A549 (cell line): ENCODE measurements around the gene DCAKD. TPM values are rescaled to one million over a fixed set of nuclear protein-coding genes. Genes with fewer than 3 reads are reported as not detected.
A peak's percentile ranks its signal among the peaks of the same experiment; 100 is the strongest.

Source experiments
- ATAC-seq, 2 experiments: fragments of 200-7000 bp in 1 of 2; fragments of >200 bp in 1 of 2; cut with Nextera tagmentation in 1 of 2; cut with Tn5 transposase in 1 of 2; 3 replicates each; pipeline versions ENCODE4 v1.8.0 to v1.9.1; 2018 to 2020; ENCODE audit warnings: mild to moderate bottlenecking in 1 of 2, moderate library complexity in 1 of 2
- CTCF ChIA-PET: fragments of 300-600 bp; sonication (Branson Sonifier 250); formaldehyde crosslinking; extraction: SDS; loops from one replicate; lab custom pipeline; 2021; ENCODE audit warnings: antibody characterized with exemption, inconsistent platforms; lab: Yijun Ruan, JAX
- POLR2A ChIA-PET: fragments of 350-600 bp; formaldehyde crosslinking; extraction: SDS; loops from one replicate; lab custom pipeline; 2021; ENCODE audit warnings: antibody characterized with exemption, inconsistent platforms; lab: Yijun Ruan, JAX
- DNase-seq, 2 experiments: peaks; one replicate each; pipeline versions ENCODE4 v3.0.0 to v3.0.0-alpha.2; 2011 to 2016; ENCODE audit warnings: low read depth in 1 of 2, low spot score in 1 of 2
- FAIRE-seq: peaks from 2 replicates; lab custom pipeline; 2011; peaks lifted over from hg19 to GRCh38; lab: Jason Lieb, UNC
- H3K27ac ChIP-seq, 2 experiments: fragments of >200 bp; sonication (Bioruptor Twin); formaldehyde crosslinking; 3 replicates each; pipeline ENCODE4 v1.5.1; 2016 to 2017
- H3K4me1 ChIP-seq: fragments of >200 bp; sonication (Bioruptor Twin); formaldehyde crosslinking; 3 replicates; pipeline ENCODE4 v1.6.1; 2016
- H3K4me2 ChIP-seq: fragments of >200 bp; sonication (Bioruptor Twin); formaldehyde crosslinking; 3 replicates; pipeline ENCODE4 v1.6.1; 2016
- H3K4me3 ChIP-seq: fragments of >200 bp; sonication (Bioruptor Twin); formaldehyde crosslinking; 3 replicates; pipeline ENCODE4 v1.5.1; 2016
- H3K9me3 ChIP-seq: fragments of >200 bp; sonication (Bioruptor Twin); formaldehyde crosslinking; 3 replicates; pipeline ENCODE4 v1.6.1; 2016
- CBX8 ChIP-seq: fragments of 200-600 bp; sonication (generic); IDR thresholded peaks from 2 replicates; pipeline ENCODE4 v1.6.1; 2016
- CEBPB ChIP-seq, 2 experiments: fragments of >200 bp in 1 of 2; sonication (Bioruptor Twin) in 1 of 2; formaldehyde crosslinking in 1 of 2; IDR thresholded peaks; 2 replicates each; pipeline ENCODE4 v1.6.1; 2012 to 2016
- CHD2 ChIP-seq: fragments of 150-350 bp; IDR thresholded peaks from 2 replicates; pipeline ENCODE4 v1.6.1; 2014; ENCODE audit warnings: low read length; ENCODE audit not compliant: partially characterized antibody
- CHD4 ChIP-seq: fragments of 200-600 bp; sonication (generic); IDR thresholded peaks from 2 replicates; pipeline ENCODE4 v1.6.1; 2016; ENCODE audit warnings: antibody characterized with exemption, mild to moderate bottlenecking, borderline replicate concordance
- CTCF ChIP-seq: fragments of >200 bp; sonication (Bioruptor Twin); formaldehyde crosslinking; IDR thresholded peaks from 3 replicates; pipeline ENCODE4 v1.5.1; 2016
- EP300 ChIP-seq, 2 experiments: fragments of >200 bp; sonication (Bioruptor Twin); formaldehyde crosslinking; IDR thresholded peaks; 2 replicates in 1 of 2; 3 replicates in 1 of 2; pipeline ENCODE4 v1.6.1; 2016 to 2017
- ESRRA ChIP-seq: fragments of 150-350 bp; IDR thresholded peaks from 2 replicates; pipeline ENCODE4 v1.6.1; 2014; ENCODE audit warnings: mild to moderate bottlenecking, low read length, borderline replicate concordance
- GATA3 ChIP-seq: IDR thresholded peaks from 2 replicates; pipeline ENCODE4 v1.6.1; 2012; ENCODE audit warnings: borderline replicate concordance
- HDAC2 ChIP-seq: fragments of 200-600 bp; sonication (generic); IDR thresholded peaks from 2 replicates; pipeline ENCODE4 v1.6.1; 2016
- HOXB5 ChIP-seq: fragments of 250-450 bp; sonication (Bioruptor Pico); IDR thresholded peaks from 2 replicates; pipeline ENCODE4 v1.5.0; 2020; ENCODE audit warnings: mild to moderate bottlenecking, moderate library complexity
- JUNB ChIP-seq: fragments of >200 bp; sonication (Bioruptor Twin); formaldehyde crosslinking; IDR thresholded peaks from 2 replicates; pipeline ENCODE4 v1.6.1; 2016
- KDM1A ChIP-seq: fragments of 200-600 bp; sonication (generic); IDR thresholded peaks from 2 replicates; pipeline ENCODE4 v1.6.1; 2016; ENCODE audit warnings: low read depth, mild to moderate bottlenecking
- MAFK ChIP-seq: fragments of 450-650 bp; IDR thresholded peaks from 2 replicates; pipeline ENCODE4 v1.6.1; 2014; ENCODE audit not compliant: partially characterized antibody
- NFE2L2 ChIP-seq: fragments of 150-350 bp; conservative IDR thresholded peaks from 2 replicates; pipeline ENCODE4 v1.6.1; 2014; ENCODE audit warnings: low read length
- NR3C1 ChIP-seq: fragments of >200 bp; sonication (Bioruptor Twin); formaldehyde crosslinking; IDR thresholded peaks from 3 replicates; pipeline ENCODE4 v1.6.1; 2017
- PBX3 ChIP-seq: IDR thresholded peaks from 2 replicates; pipeline ENCODE4 v1.6.1; 2012
- PHF8 ChIP-seq: fragments of 200-600 bp; sonication (generic); IDR thresholded peaks from 2 replicates; pipeline ENCODE4 v1.6.1; 2016; ENCODE audit warnings: low read depth, mild to moderate bottlenecking, antibody characterized with exemption, moderate library complexity, borderline replicate concordance
- POLR2A ChIP-seq: IDR thresholded peaks from 2 replicates; pipeline ENCODE4 v1.6.1; 2012; ENCODE audit warnings: mild to moderate bottlenecking, low read length
- RAD21 ChIP-seq, 2 experiments: fragments of >200 bp in 1 of 2; sonication (Bioruptor Twin) in 1 of 2; formaldehyde crosslinking in 1 of 2; IDR thresholded peaks in 1 of 2; conservative IDR thresholded peaks in 1 of 2; 2 replicates in 1 of 2; 3 replicates in 1 of 2; pipeline ENCODE4 v1.6.1; 2012 to 2018; ENCODE audit warnings: inconsistent platforms in 1 of 2
- RARB ChIP-seq: fragments of 250-450 bp; sonication (Bioruptor Pico); IDR thresholded peaks from 2 replicates; pipeline ENCODE4 v1.8.0; 2021; ENCODE audit warnings: mild to moderate bottlenecking, moderate library complexity
- USF2 ChIP-seq: fragments of 450-650 bp; IDR thresholded peaks from 2 replicates; pipeline ENCODE4 v1.6.1; 2014; ENCODE audit warnings: antibody characterized with exemption
- WGBS: methylation state at CpG from one replicate; pipeline ENCODE4 v1.1.6; 2017; ENCODE audit errors: missing lambda C conversion rate; 5-methylcytosine and 5-hydroxymethylcytosine counted together
- polyA plus RNA-seq, 4 experiments: library from polyadenylated mRNA; depleted of rRNA in 3 of 4; stranded (reverse); fragments of >200 nt; fragmentation: RNase III in 1 of 4; extraction: RNeasy Plus Mini Kit Qiagen cat#74134 plus additional on column Dnase treatment in 1 of 4; gene quantifications; 2 replicates in 3 of 4; 3 replicates in 1 of 4; pipeline ENCODE4 v1.2.3, GENCODE V29; 2011 to 2017

The DCAKD gene
- polyA plus RNA-seq, 2 of the 4 experiments (the other 2 are of a cell fraction) = 18.7 to 21.4 TPM

GRCh38 chr17:45001310-45001709 is 50.1 kb downstream of the DCAKD start:
- WGBS = 45% methylated on average over 3 of the region's 3 CpGs
- Histone ChIP-seq H3K4me2 (no peak overlapping the region), H3K27ac (no peak overlapping the region), H3K9me3 (peaks cover 23% of the 10 kb centered on the region; the same call in 2 of the 3 replicates), H3K4me3 (no peak overlapping the region), H3K4me1 (no peaks in the 10 kb centered on the region)
- ChIA-PET POLR2A (no interaction called here), CTCF (interaction anchor here (1.4 to 66.5 kb wide), 4 partner anchors 21 to 222 kb away, joined by 3 to 1853 read pairs (median 8); partner anchors contain the start of gene GFAP)
- DNase-seq (no peak), ATAC-seq (no peak), FAIRE-seq (no peak)
- no peak for TF ChIP-seq PHF8
- no peak for TF ChIP-seq HOXB5 (CRISPR knock-in tag)
- peak; percentile 62 for TF ChIP-seq MAFK

GRCh38 chr17:44999433-44999832 is 52.0 kb downstream of the DCAKD start:
- H3K9me3 ChIP-seq = peaks cover 23% of the 10 kb centered on the region; the same call in 2 of the 3 replicates
- H3K4me1 ChIP-seq = no peaks in the 10 kb centered on the region
- no peak overlapping the region for H3K4me3 ChIP-seq
- CTCF ChIA-PET = interaction anchor here (1.2 to 66.5 kb wide), 8 partner anchors 9 to 134 kb away, joined by 3 to 1853 read pairs (median 6); partner anchors contain the start of gene GFAP
- DNase-seq (no peak), FAIRE-seq (peak; percentile 51), ATAC-seq (no peak)
- 29% methylated on average over 3 of the region's 3 CpGs for WGBS
- H3K4me2 ChIP-seq = no peak overlapping the region
- H3K27ac ChIP-seq = no peak overlapping the region
- POLR2A ChIA-PET = interaction anchor here (1.0 kb wide), 1 partner anchor 31 kb away, joined by 3 read pairs; the partner anchor contains the start of gene C1QL1
- TF ChIP-seq KDM1A = no peak
- TF ChIP-seq CBX8 = no peak
- TF ChIP-seq CTCF = no peak
- TF ChIP-seq GATA3 = no peak
- TF ChIP-seq RARB = no peak
- TF ChIP-seq CHD2 = no peak
- no peak for TF ChIP-seq NFE2L2

- POLR2A ChIA-PET = interaction anchor here (1.0 kb wide), 1 partner anchor 30 kb away, joined by 3 read pairs; the partner anchor contains the start of gene C1QL1
Measured at GRCh38 chr17:44998646-44999045, 52.8 kb downstream of the DCAKD start.

More at GRCh38 chr17:44998646-44999045, 52.8 kb downstream of the DCAKD start:
- peaks cover 23% of the 10 kb centered on the region; the same call in 2 of the 3 replicates for H3K9me3 ChIP-seq
- TF ChIP-seq CHD4 (no peak), JUNB (no peak), RARB (no peak), RAD21 (conservative IDR thresholded peaks at IDR 0.05 in 1 of 2, IDR thresholded peaks at IDR 0.05 in 1 of 2) (no peak), USF2 (no peak), NR3C1 (no peak), EP300 (IDR thresholded peaks at IDR 0.05) (no peak), HDAC2 (no peak), PBX3 (no peak), CEBPB (IDR thresholded peaks at IDR 0.05) (no peak), ESRRA (no peak), POLR2A (no peak)
- CTCF ChIA-PET = interaction anchor here (0.7 to 66.5 kb wide), 11 partner anchors 9 to 137 kb away, joined by 3 to 1853 read pairs (median 5); partner anchors contain the start of genes ACBD4 and GFAP
- DNase-seq = no peak
- no peak overlapping the region for H3K4me3 ChIP-seq
- FAIRE-seq = no peak
- no peaks in the 10 kb centered on the region for H3K4me1 ChIP-seq
- H3K27ac ChIP-seq = no peak overlapping the region
- no peak for ATAC-seq
- no peak overlapping the region for H3K4me2 ChIP-seq
